Liver (tissue), 9 donors: ENCODE results near the gene MGME1. TPM values are rescaled to one million over a fixed set of nuclear protein-coding genes. Genes with fewer than 3 reads are reported as not detected.

Experiments used
- DNase-seq: peaks from one replicate; pipeline ENCODE4 v3.0.0-alpha.2; 2017; ENCODE audit warnings: low spot score
- H3K27ac ChIP-seq, 2 donors: one replicate each; pipeline ENCODE4 v1.7.0; 2013; ENCODE audit warnings: inconsistent platforms in 2 of 2, low read length in 2 of 2, control low read depth in 1 of 2, low read depth in 1 of 2, mild to moderate bottlenecking in 1 of 2
- H3K27me3 ChIP-seq, 4 donors: one replicate each; pipeline versions ENCODE4 v1.6.1 to v1.7.0; 2013; ENCODE audit warnings: low read length in 3 of 4, inconsistent platforms in 1 of 4, mild to moderate bottlenecking in 1 of 4, moderate library complexity in 1 of 4; ENCODE audit not compliant: control insufficient read depth in 4 of 4, insufficient read depth in 4 of 4
- H3K36me3 ChIP-seq, 4 donors: one replicate each; pipeline versions ENCODE4 v1.6.1 to v1.7.0; 2013; ENCODE audit warnings: low read length in 3 of 4, mild to moderate bottlenecking in 3 of 4, low read depth in 1 of 4, moderate library complexity in 1 of 4; ENCODE audit not compliant: control insufficient read depth in 4 of 4, insufficient read depth in 3 of 4
- H3K4me1 ChIP-seq, 4 donors: one replicate each; pipeline versions ENCODE4 v1.6.1 to v1.7.0; 2013; ENCODE audit warnings: low read length in 3 of 4, mild to moderate bottlenecking in 3 of 4, moderate library complexity in 1 of 4; ENCODE audit not compliant: control insufficient read depth in 4 of 4, insufficient read depth in 4 of 4
- H3K4me3 ChIP-seq, 3 donors: one replicate each; pipeline versions ENCODE4 v1.6.1 to v1.7.0; 2013; ENCODE audit warnings: low read length in 3 of 3, control low read depth in 1 of 3, low read depth in 1 of 3, mild to moderate bottlenecking in 1 of 3
- H3K9ac ChIP-seq, 2 donors: one replicate each; pipeline ENCODE4 v1.7.0; 2013; ENCODE audit warnings: low read length in 2 of 2, mild to moderate bottlenecking in 2 of 2, moderate library complexity in 2 of 2, control low read depth in 1 of 2, low read depth in 1 of 2
- H3K9me3 ChIP-seq, 4 donors: one replicate each; pipeline versions ENCODE4 v1.6.1 to v1.7.0; 2013; ENCODE audit warnings: low read length in 3 of 4; ENCODE audit not compliant: control insufficient read depth in 4 of 4
- FOXA1 ChIP-seq: IDR thresholded peaks from 2 replicates; pipeline ENCODE4 v1.6.1; 2016; ENCODE audit warnings: antibody characterized with exemption
- GABPA ChIP-seq, 2 donors: IDR thresholded peaks in 1 of 2; conservative IDR thresholded peaks in 1 of 2; 2 replicates each; pipeline ENCODE4 v1.6.1; 2016; ENCODE audit warnings: antibody characterized with exemption in 2 of 2, mild to moderate bottlenecking in 1 of 2, moderate library complexity in 1 of 2
- HNF4G ChIP-seq: IDR thresholded peaks from 2 replicates; pipeline ENCODE4 v1.6.1; 2016; ENCODE audit warnings: antibody characterized with exemption
- NR2F2 ChIP-seq: IDR thresholded peaks from 2 replicates; pipeline ENCODE4 v1.6.1; 2016; ENCODE audit warnings: antibody characterized with exemption
- RAD21 ChIP-seq, 2 donors: IDR thresholded peaks; 2 replicates each; pipeline ENCODE4 v1.6.1; 2016; ENCODE audit warnings: antibody characterized with exemption in 2 of 2, mild to moderate bottlenecking in 2 of 2
- RXRA ChIP-seq, 2 donors: IDR thresholded peaks; 2 replicates each; pipeline ENCODE4 v1.6.1; 2017 to 2018; ENCODE audit warnings: antibody characterized with exemption in 2 of 2, mild to moderate bottlenecking in 1 of 2
- SP1 ChIP-seq: IDR thresholded peaks from 2 replicates; pipeline ENCODE4 v1.6.1; 2018; ENCODE audit warnings: antibody characterized with exemption, mild to moderate bottlenecking
- TAF1 ChIP-seq: conservative IDR thresholded peaks from 2 replicates; pipeline ENCODE4 v1.6.1; 2016; ENCODE audit warnings: antibody characterized with exemption, mild to moderate bottlenecking
- YY1 ChIP-seq: IDR thresholded peaks from 2 replicates; pipeline ENCODE4 v1.6.1; 2016; ENCODE audit warnings: antibody characterized with exemption, mild to moderate bottlenecking
- WGBS: extraction: QIAGEN DNeasy Blood & Tissue Kit; methylation state at CpG from one replicate; pipeline ENCODE4 v1.1.7; 2013; 5-methylcytosine and 5-hydroxymethylcytosine counted together
- polyA plus RNA-seq, 2 donors: library from polyadenylated mRNA; stranded (reverse) in 1 of 2; unstranded in 1 of 2; fragments of 200-250 nt in 1 of 2; fragments of >200 nt in 1 of 2; fragmentation: Nextera tagmentation in 1 of 2; extraction: Ambion mirVana in 1 of 2; gene quantifications; one replicate each; pipeline versions ENCODE4 v1.2.1 to v1.2.3, GENCODE V29; 2013 to 2015
- total RNA-seq, 2 donors: library from RNA; depleted of rRNA; stranded (reverse); fragments of >200 nt; gene quantifications; one replicate each; pipeline ENCODE4 v1.2.3, GENCODE V29; 2014
- TF ChIP-seq, protein P1 (sequence below): IDR thresholded peaks from 2 replicates; pipeline ENCODE4 v1.6.1; 2016; ENCODE audit warnings: antibody characterized with exemption, mild to moderate bottlenecking
- TF ChIP-seq, protein P2 (sequence below): fragments of 150-350 bp; IDR thresholded peaks from 2 replicates; pipeline ENCODE4 v1.5.1; 2017; ENCODE audit warnings: improper control_type of control experiment, low read depth, low read length; ENCODE audit not compliant: missing input control
- TF ChIP-seq, protein P3 (sequence below): IDR thresholded peaks from 2 replicates; pipeline ENCODE4 v1.6.1; 2016; ENCODE audit warnings: antibody characterized with exemption
- TF ChIP-seq, protein P4 (sequence below): IDR thresholded peaks from 2 replicates; pipeline ENCODE4 v1.6.1; 2016; ENCODE audit warnings: antibody characterized with exemption
- TF ChIP-seq, protein P5 (sequence below): IDR thresholded peaks from 2 replicates; pipeline ENCODE4 v1.6.1; 2016; ENCODE audit warnings: antibody characterized with exemption
- donor health status: healthy.
- donor health status: healthy.
- donor health status: healthy.
- donor health status: healthy.
- donor health status: healthy.

Gene MGME1
- total and polyA plus RNA-seq, 4 donors, result 4.2 to 26.8 (median 6.7) TPM

DNA sequence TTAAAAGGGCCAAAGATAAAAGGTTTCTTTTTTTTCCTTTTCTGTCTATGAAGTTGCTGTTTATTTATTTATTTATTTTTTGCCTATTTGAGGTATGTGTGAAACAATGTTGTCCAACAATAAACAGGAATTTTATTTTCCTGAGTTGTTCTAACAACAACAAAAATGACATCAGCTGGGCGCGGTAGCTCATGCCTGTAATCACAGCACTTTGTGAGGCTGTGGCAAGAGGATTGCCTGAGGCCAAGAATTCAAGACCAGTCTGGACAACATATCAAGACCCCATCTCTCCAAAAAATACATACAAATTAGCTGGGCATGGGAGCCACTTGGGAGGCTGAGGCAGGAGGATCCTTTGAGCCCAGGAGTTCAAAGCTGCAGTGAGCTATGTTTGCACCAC lies 44.1 kb downstream of the MGME1 start:
- H3K4me1 ChIP-seq, result no peaks in the 10 kb centered on the region
- H3K27ac ChIP-seq, result no peak overlapping the region
- no peak for DNase-seq
- H3K9me3 ChIP-seq, result no peaks in the 10 kb centered on the region
- 96% methylated on average over 2 of the region's 2 CpGs for WGBS
- no peaks in the 10 kb centered on the region for H3K27me3 ChIP-seq
- H3K36me3 ChIP-seq, result no peaks in the 10 kb centered on the region
- no peak overlapping the region for H3K4me3 ChIP-seq
- H3K9ac ChIP-seq, result no peak overlapping the region
- TF ChIP-seq, protein P1, sequence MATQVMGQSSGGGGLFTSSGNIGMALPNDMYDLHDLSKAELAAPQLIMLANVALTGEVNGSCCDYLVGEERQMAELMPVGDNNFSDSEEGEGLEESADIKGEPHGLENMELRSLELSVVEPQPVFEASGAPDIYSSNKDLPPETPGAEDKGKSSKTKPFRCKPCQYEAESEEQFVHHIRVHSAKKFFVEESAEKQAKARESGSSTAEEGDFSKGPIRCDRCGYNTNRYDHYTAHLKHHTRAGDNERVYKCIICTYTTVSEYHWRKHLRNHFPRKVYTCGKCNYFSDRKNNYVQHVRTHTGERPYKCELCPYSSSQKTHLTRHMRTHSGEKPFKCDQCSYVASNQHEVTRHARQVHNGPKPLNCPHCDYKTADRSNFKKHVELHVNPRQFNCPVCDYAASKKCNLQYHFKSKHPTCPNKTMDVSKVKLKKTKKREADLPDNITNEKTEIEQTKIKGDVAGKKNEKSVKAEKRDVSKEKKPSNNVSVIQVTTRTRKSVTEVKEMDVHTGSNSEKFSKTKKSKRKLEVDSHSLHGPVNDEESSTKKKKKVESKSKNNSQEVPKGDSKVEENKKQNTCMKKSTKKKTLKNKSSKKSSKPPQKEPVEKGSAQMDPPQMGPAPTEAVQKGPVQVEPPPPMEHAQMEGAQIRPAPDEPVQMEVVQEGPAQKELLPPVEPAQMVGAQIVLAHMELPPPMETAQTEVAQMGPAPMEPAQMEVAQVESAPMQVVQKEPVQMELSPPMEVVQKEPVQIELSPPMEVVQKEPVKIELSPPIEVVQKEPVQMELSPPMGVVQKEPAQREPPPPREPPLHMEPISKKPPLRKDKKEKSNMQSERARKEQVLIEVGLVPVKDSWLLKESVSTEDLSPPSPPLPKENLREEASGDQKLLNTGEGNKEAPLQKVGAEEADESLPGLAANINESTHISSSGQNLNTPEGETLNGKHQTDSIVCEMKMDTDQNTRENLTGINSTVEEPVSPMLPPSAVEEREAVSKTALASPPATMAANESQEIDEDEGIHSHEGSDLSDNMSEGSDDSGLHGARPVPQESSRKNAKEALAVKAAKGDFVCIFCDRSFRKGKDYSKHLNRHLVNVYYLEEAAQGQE, result no peak
- TF ChIP-seq, protein P2, sequence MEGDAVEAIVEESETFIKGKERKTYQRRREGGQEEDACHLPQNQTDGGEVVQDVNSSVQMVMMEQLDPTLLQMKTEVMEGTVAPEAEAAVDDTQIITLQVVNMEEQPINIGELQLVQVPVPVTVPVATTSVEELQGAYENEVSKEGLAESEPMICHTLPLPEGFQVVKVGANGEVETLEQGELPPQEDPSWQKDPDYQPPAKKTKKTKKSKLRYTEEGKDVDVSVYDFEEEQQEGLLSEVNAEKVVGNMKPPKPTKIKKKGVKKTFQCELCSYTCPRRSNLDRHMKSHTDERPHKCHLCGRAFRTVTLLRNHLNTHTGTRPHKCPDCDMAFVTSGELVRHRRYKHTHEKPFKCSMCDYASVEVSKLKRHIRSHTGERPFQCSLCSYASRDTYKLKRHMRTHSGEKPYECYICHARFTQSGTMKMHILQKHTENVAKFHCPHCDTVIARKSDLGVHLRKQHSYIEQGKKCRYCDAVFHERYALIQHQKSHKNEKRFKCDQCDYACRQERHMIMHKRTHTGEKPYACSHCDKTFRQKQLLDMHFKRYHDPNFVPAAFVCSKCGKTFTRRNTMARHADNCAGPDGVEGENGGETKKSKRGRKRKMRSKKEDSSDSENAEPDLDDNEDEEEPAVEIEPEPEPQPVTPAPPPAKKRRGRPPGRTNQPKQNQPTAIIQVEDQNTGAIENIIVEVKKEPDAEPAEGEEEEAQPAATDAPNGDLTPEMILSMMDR, result no peak
- TF ChIP-seq, protein P3, sequence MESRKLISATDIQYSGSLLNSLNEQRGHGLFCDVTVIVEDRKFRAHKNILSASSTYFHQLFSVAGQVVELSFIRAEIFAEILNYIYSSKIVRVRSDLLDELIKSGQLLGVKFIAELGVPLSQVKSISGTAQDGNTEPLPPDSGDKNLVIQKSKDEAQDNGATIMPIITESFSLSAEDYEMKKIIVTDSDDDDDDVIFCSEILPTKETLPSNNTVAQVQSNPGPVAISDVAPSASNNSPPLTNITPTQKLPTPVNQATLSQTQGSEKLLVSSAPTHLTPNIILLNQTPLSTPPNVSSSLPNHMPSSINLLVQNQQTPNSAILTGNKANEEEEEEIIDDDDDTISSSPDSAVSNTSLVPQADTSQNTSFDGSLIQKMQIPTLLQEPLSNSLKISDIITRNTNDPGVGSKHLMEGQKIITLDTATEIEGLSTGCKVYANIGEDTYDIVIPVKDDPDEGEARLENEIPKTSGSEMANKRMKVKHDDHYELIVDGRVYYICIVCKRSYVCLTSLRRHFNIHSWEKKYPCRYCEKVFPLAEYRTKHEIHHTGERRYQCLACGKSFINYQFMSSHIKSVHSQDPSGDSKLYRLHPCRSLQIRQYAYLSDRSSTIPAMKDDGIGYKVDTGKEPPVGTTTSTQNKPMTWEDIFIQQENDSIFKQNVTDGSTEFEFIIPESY, result no peak
- TF ChIP-seq, protein P4, sequence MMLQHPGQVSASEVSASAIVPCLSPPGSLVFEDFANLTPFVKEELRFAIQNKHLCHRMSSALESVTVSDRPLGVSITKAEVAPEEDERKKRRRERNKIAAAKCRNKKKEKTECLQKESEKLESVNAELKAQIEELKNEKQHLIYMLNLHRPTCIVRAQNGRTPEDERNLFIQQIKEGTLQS, result no peak
- TF ChIP-seq FOXA1 (no peak), SP1 (no peak), YY1 (no peak)
- TF ChIP-seq, protein P5, sequence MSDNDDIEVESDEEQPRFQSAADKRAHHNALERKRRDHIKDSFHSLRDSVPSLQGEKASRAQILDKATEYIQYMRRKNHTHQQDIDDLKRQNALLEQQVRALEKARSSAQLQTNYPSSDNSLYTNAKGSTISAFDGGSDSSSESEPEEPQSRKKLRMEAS, result no peak

DNA sequence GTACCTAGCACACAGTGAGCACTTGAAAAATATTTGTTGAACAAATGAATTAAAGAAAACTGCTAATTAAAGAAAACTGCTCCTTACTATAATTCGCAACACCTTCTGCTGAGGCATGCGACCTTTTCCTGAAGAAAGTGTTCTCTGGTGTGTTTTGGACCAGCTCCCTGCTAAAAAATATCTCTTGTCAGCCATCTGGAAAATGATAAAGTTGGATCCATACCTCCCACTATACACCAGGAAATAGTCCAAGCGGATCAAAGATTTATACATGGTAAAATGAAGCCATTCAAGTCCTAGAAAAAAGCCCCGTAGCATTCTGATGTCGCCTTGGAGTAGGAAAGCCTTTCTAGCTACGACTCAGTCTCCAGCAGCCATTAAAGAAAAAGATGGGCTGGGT lies 45.6 kb downstream of the MGME1 start:
- no peak for TF ChIP-seq RAD21 (IDR thresholded peaks at IDR 0.05)
- no peak for TF ChIP-seq TAF1
- TF ChIP-seq SP1, result no peak
- no peak for TF ChIP-seq NR2F2
- TF ChIP-seq, protein P1, result no peak
- TF ChIP-seq GABPA (IDR thresholded peaks at IDR 0.05 in 1 of 2, conservative IDR thresholded peaks at IDR 0.05 in 1 of 2), result no peak
- TF ChIP-seq, protein P2, result no peak
- TF ChIP-seq HNF4G, result no peak
- TF ChIP-seq, protein P5, result no peak
- TF ChIP-seq RXRA (IDR thresholded peaks at IDR 0.05), result no peak
- H3K4me3 ChIP-seq, result no peak overlapping the region
- H3K36me3 ChIP-seq, result no peaks in the 10 kb centered on the region
- H3K27me3 ChIP-seq, result no peaks in the 10 kb centered on the region
- 93% methylated on average over 6 of the region's 6 CpGs for WGBS
- DNase-seq, result no peak
- no peaks in the 10 kb centered on the region for H3K4me1 ChIP-seq
- H3K9me3 ChIP-seq, result no peaks in the 10 kb centered on the region
- no peak overlapping the region for H3K9ac ChIP-seq
- no peak overlapping the region for H3K27ac ChIP-seq
